Activated T-helper 1 cell treated with Interleukin-2 at 50 U/mL for 16 hours (primary cell): ENCODE data around the gene NPTXR.
"Not testable (repeated sequence)": the region's sequence is repeated elsewhere in the genome, so short reads cannot be mapped to it uniquely, and the experiment has no call there.

Experiments
- DNase-seq: peaks from one replicate; pipeline ENCODE4 v3.0.0-alpha.2; 2020; ENCODE audit warnings: low read depth

The NPTXR gene

GRCh38 chr22:38868886-38869381 is 25.1 kb upstream of the NPTXR start:
- DNase-seq: peak; percentile 71

DNA sequence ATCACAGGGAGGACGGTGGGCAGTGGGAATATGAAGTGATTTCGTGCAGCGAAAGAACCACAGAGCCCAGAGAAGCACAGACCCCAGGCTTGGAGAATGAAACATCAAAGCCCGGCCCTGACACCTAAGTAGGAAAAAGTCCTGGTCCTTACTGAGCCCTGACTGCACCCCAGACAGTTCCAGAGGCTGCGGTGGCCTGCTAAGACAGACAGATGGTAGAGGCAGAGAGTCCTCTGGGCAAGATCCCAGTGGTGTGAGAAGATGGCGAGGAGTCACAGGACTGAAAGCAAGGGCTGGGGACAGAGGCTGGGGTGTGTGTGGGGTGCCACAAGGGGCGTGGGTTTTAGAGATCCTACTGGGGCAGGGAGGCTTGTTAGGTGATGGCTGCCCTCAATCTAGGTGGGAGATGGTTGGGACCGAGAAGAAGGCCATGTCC is 24.5 kb upstream of the NPTXR start:
- DNase-seq: no peak

DNA sequence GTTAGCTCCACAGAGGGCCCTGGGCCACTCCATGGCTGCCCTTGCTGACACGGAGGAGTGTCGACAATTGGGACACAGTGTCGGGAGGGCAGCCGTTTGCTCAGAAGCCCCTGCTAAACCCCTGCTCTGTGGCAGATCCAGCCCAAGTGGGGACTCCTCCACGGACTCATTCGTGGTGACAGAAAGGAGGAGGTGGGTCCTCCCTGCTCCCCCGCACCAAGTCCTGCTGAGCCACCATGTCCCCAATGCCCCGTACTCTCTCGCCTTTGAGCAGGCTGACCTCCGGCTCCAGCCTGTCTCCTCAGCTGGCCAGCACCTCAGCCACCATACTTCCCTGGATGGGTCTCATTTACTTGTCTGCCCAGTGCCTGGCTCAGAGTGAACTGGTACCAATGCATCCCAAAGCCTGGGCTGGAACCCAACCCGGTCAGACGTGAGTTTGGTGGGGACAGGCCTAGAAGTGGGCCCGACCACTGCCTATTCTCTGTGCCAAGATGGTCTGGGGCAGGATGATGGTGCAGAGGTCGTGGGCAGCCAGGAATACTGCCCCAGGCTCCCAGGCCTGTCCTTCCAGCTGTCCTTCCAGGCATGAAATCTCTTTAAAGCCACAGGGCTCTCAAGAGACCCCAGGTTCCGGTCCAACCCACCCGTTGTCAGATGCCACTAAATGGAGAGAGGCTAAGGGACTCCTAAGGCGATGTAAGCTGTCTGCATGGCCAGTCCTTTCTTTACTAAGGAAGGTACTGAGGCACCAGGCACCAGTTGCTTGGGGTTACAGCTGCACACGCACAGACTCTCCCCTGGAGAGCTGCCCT is 23.9 kb upstream of the NPTXR start:
- DNase-seq: no peak

DNA sequence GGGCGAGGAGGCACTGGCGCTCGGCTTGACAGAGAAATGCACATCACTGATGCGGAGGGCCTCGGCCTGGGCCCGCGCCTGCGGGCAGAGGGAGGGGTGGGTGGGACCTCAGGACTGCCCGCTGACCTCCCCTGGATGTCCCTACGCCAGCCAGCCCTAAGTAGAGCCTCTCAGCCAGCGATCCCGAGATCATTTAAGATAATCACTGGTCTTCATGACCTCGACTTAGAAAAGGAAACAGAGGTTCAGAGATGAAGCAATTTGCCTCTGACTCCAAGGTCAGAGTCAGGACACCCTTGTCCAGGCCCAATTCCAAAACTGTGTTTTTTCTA is 23.3 kb upstream of the NPTXR start:
- no peak for DNase-seq

- DNase-seq: no peak
These were observed 22.7 kb upstream of the NPTXR start for GRCh38 chr22:38866399-38867123.

- DNase-seq: no peak
These were observed 22.2 kb upstream of the NPTXR start for GRCh38 chr22:38866024-38866398.

DNA sequence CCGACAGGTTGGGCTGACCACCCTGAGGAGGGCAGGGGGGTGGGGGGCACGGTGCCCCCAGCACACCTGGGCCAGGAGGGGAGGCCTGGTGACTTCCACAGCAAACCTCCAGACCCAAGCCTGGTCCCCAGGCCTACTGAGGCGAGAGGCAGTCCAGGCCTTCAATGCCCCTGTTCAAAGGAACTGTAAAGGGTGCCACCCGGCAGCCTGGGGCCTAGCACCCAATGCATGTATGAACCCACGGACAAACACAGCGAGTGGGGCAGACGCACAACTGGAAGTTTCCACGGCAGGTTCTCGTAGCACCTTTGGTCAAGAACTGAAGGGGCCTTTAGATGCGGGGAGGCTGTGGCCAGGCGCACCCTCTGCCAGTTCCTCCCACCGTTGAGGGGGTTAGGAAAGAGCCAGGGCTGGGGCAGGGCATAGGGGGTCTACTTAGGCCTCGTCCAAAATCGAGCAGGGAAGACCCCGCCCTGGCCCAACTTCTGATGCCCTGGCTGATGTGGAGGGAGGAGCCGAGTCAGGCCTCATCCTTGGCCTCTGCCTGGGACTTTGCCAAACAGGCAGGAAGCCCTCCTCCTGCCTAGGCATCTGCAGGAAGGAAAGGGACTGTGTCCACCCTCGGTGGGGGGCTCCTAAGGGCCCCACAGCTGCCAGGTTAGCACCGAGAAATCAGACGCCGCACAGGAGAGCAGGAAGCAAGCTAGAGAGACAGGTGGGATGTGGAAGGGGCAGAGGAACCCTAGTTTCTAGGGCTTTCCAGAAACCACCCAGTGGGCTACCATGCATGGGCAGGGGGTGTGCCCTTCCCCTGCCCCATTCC is 21.6 kb upstream of the NPTXR start:
- DNase-seq: no peak

GRCh38 chr22:38864361-38865191 is 20.7 kb upstream of the NPTXR start:
- DNase-seq: no peak

DNA sequence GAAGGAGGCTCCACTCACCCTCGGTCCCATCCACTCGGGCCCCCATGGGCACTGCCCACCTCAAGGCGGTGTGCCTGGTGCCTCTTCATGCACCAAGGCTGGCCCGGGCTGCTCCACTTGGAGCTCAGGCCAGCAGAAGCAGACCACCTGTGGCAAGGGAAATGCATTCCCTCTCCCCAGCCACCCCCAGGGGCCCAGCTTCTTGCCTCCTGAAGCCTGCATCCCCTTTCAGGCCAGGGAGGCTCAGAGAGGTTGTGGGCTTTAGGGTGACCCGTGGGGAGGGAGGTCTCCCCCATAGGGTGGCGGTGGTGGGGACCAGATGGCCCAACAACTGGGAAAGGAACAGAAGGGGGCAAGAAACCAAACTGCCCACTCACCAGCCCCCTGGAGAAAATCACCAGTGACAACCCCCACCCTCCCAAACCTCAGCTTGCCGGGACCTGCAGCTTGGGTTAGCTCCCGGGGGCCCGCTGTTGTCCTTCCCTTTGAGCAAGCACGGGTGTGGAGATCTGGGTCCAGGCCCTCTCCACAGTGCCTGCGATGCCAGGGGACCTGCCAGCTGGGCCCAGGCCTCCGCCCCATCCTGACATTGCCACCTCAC is 19.8 kb upstream of the NPTXR start:
- DNase-seq: no peak

GRCh38 chr22:38862375-38863329 is 18.8 kb upstream of the NPTXR start:
- no peak for DNase-seq

DNA sequence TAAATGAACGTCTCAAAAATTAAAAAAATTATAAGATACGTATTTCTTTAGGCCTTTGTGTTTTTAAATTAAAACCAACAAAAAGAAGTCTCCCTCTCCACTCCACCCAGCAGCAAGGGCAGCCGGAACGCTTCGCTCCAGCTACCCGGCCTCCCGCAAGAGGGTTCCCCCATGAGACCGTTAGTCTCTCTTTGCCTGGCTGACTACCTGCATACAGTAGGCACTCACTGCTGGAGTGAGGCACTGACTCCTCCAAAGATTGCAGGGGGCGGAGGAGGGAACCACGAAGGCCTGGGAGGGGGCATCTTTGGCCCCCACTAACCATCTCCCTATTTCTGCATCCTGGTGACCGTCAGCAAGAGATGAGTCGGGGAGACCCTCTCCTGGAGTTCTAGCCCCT is 18.1 kb upstream of the NPTXR start:
- no peak for DNase-seq

DNA sequence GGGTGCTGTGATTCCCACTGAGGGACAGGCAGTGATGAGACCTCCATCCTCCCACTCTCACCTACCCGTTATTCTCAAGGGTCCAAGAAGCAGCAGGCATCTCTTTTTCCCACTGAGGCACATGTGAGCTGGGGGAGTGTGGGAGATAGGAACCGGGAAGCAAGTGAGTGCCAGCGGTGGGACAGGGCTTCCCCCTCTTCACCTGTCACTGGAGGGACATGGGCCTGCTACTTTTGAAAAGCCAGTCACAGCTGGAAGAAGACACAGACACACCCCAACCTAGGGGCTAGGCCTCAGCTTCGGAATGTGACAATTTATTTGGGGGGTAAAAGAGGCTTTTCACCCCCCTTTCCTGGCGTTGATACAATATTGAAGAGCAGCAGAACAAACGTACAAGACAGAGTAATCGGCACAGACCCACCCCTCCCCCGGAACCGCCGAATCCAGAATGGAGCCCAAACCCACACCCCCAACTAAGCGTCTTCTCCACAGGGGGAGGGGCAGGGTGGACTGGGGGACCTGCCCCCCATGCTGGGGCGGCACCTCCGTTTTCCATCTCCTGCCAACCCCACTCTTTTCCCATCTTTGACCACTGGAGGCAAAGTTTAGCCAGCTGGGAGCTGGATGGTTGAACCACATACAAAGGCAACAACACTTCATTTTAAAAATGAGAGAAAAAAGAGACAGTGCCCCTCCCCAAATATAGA is 17.5 kb upstream of the NPTXR start:
- no peak for DNase-seq

GRCh38 chr22:38860283-38861169 is 16.7 kb upstream of the NPTXR start:
- no peak for DNase-seq

DNA sequence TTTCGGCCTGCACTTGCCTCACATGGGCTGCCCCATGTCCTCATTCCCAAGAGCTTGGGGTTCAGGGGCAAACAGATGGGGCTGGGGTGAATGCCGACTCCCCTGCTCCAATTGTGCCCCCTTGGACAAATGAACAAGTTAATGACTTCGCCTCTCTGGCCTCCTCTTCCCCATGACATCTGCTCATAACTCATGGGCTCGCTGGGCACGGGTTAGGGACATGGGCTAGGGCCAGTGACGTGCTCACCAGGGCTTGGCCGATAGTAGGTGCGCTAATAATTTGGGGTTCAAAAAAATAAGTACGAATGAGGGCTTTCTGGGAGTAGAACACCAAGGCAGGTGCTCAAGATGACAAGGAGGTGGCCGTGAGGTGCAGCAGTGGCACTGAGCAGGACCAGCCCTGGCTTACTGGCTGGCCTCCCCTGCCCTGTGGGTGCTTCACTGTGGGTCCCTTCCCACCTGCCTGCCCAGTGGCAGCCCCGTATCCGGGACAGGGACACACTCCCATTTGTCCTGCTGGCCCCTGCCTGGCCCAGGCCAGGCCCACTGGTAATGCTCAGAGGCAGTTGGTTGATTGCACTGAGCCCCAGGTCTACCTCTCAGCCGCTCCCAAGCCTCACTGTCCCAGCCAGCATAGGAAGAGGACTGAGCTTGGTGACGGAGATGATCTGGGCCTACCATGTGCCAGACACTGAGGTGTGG is 15.9 kb upstream of the NPTXR start:
- DNase-seq: no peak

DNA sequence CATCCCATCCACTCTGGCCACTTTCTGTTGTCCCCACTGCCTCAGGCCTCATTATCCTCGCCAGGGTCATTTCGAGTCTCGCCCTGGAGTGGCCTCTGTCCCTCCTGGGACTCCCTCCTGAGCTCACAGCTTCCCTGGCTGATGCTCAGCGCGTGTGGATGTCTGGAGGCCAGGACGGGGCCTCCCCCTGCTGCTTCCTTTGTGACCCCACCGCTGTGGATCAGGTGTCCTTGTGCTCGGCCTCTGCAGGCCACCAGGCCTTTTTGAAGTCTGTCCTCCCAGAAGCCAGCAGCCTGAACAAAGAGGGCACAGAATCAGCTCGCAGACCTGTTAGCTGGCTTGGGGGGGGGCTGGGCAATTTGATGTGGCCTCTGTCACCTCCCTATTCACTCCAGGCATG is 14.7 kb upstream of the NPTXR start:
- no peak for DNase-seq

- not testable (repeated sequence) for DNase-seq
These were observed 10.6 kb upstream of the NPTXR start for GRCh38 chr22:38854476-38854875.

DNA sequence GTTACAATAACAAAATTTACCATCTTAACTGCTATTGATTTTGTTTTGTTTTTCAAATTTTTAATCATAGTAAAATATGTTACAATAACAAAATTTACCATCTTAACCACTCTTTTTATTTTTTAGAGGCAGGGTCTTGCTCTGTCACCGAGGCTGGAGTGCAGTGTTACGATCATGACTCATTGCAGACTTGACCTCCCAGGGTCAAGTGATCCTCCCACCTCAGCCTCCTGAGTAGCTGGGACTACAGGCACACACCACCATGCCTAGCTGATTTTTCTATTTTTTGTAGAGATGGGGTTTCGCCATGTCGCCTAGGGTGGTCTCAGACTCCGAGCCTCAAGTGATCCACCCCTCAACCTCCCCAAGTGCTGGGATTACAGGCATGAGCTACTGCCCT is 10.1 kb upstream of the NPTXR start:
- not testable (repeated sequence) for DNase-seq

GRCh38 chr22:38853196-38853651 is 9.4 kb upstream of the NPTXR start:
- DNase-seq: no peak
